A549 (cell line): ENCODE measurements around the gene CORO2B. TPM values are rescaled to one million over a fixed set of nuclear protein-coding genes. Genes with fewer than 3 reads are reported as not detected.

ENCODE experiments used
- ATAC-seq, 2 experiments: fragments of 200-7000 bp in 1 of 2; fragments of >200 bp in 1 of 2; cut with Nextera tagmentation in 1 of 2; cut with Tn5 transposase in 1 of 2; 3 replicates each; pipeline versions ENCODE4 v1.8.0 to v1.9.1; 2018 to 2020; ENCODE audit warnings: mild to moderate bottlenecking in 1 of 2, moderate library complexity in 1 of 2
- CTCF ChIA-PET: fragments of 300-600 bp; sonication (Branson Sonifier 250); formaldehyde crosslinking; extraction: SDS; loops from one replicate; lab custom pipeline; 2021; ENCODE audit warnings: antibody characterized with exemption, inconsistent platforms; lab: Yijun Ruan, JAX
- POLR2A ChIA-PET: fragments of 350-600 bp; formaldehyde crosslinking; extraction: SDS; loops from one replicate; lab custom pipeline; 2021; ENCODE audit warnings: antibody characterized with exemption, inconsistent platforms; lab: Yijun Ruan, JAX
- DNase-seq, 2 experiments: peaks; one replicate each; pipeline versions ENCODE4 v3.0.0 to v3.0.0-alpha.2; 2011 to 2016; ENCODE audit warnings: low read depth in 1 of 2, low spot score in 1 of 2
- FAIRE-seq: peaks from 2 replicates; lab custom pipeline; 2011; peaks lifted over from hg19 to GRCh38; lab: Jason Lieb, UNC
- H3K27ac ChIP-seq, 2 experiments: fragments of >200 bp; sonication (Bioruptor Twin); formaldehyde crosslinking; 3 replicates each; pipeline ENCODE4 v1.5.1; 2016 to 2017
- H3K4me1 ChIP-seq: fragments of >200 bp; sonication (Bioruptor Twin); formaldehyde crosslinking; 3 replicates; pipeline ENCODE4 v1.6.1; 2016
- H3K4me2 ChIP-seq: fragments of >200 bp; sonication (Bioruptor Twin); formaldehyde crosslinking; 3 replicates; pipeline ENCODE4 v1.6.1; 2016
- H3K4me3 ChIP-seq: fragments of >200 bp; sonication (Bioruptor Twin); formaldehyde crosslinking; 3 replicates; pipeline ENCODE4 v1.5.1; 2016
- H3K9me3 ChIP-seq: fragments of >200 bp; sonication (Bioruptor Twin); formaldehyde crosslinking; 3 replicates; pipeline ENCODE4 v1.6.1; 2016
- EHMT2 ChIP-seq: fragments of 200-600 bp; sonication (generic); IDR thresholded peaks from 2 replicates; pipeline ENCODE4 v1.6.1; 2016; ENCODE audit warnings: antibody characterized with exemption, low read depth, mild to moderate bottlenecking, moderate library complexity
- EP300 ChIP-seq, 2 experiments: fragments of >200 bp; sonication (Bioruptor Twin); formaldehyde crosslinking; IDR thresholded peaks; 2 replicates in 1 of 2; 3 replicates in 1 of 2; pipeline ENCODE4 v1.6.1; 2016 to 2017
- ESRRA ChIP-seq: fragments of 150-350 bp; IDR thresholded peaks from 2 replicates; pipeline ENCODE4 v1.6.1; 2014; ENCODE audit warnings: mild to moderate bottlenecking, low read length, borderline replicate concordance
- FOSB ChIP-seq: fragments of 250-450 bp; sonication (Bioruptor Pico); IDR thresholded peaks from 2 replicates; pipeline ENCODE4 v1.5.0; 2020; ENCODE audit warnings: mild to moderate bottlenecking, moderate library complexity
- GATA3 ChIP-seq: IDR thresholded peaks from 2 replicates; pipeline ENCODE4 v1.6.1; 2012; ENCODE audit warnings: borderline replicate concordance
- HES2 ChIP-seq: fragments of >200 bp; sonication (Bioruptor Twin); formaldehyde crosslinking; IDR thresholded peaks from 2 replicates; pipeline ENCODE4 v1.6.1; 2016
- HOXB5 ChIP-seq: fragments of 250-450 bp; sonication (Bioruptor Pico); IDR thresholded peaks from 2 replicates; pipeline ENCODE4 v1.5.0; 2020; ENCODE audit warnings: mild to moderate bottlenecking, moderate library complexity
- JUN ChIP-seq, 2 experiments: fragments of >200 bp; sonication (Bioruptor Twin); formaldehyde crosslinking; IDR thresholded peaks; 2 replicates in 1 of 2; 3 replicates in 1 of 2; pipeline ENCODE4 v1.6.1; 2016 to 2017
- KDM5A ChIP-seq: fragments of 200-600 bp; sonication (generic); IDR thresholded peaks from 2 replicates; pipeline ENCODE4 v1.6.1; 2016; ENCODE audit warnings: antibody characterized with exemption, mild to moderate bottlenecking
- MAZ ChIP-seq: fragments of 150-350 bp; IDR thresholded peaks from 2 replicates; pipeline ENCODE4 v1.6.1; 2014; ENCODE audit warnings: antibody characterized with exemption, low read depth, low read length, borderline replicate concordance
- NFE2L2 ChIP-seq: fragments of 150-350 bp; conservative IDR thresholded peaks from 2 replicates; pipeline ENCODE4 v1.6.1; 2014; ENCODE audit warnings: low read length
- NR3C1 ChIP-seq: fragments of >200 bp; sonication (Bioruptor Twin); formaldehyde crosslinking; IDR thresholded peaks from 3 replicates; pipeline ENCODE4 v1.6.1; 2017
- PHF8 ChIP-seq: fragments of 200-600 bp; sonication (generic); IDR thresholded peaks from 2 replicates; pipeline ENCODE4 v1.6.1; 2016; ENCODE audit warnings: low read depth, mild to moderate bottlenecking, antibody characterized with exemption, moderate library complexity, borderline replicate concordance
- POLR2A ChIP-seq: IDR thresholded peaks from 2 replicates; pipeline ENCODE4 v1.6.1; 2012; ENCODE audit warnings: mild to moderate bottlenecking, low read length
- RAD21 ChIP-seq, 2 experiments: fragments of >200 bp in 1 of 2; sonication (Bioruptor Twin) in 1 of 2; formaldehyde crosslinking in 1 of 2; IDR thresholded peaks in 1 of 2; conservative IDR thresholded peaks in 1 of 2; 2 replicates in 1 of 2; 3 replicates in 1 of 2; pipeline ENCODE4 v1.6.1; 2012 to 2018; ENCODE audit warnings: inconsistent platforms in 1 of 2
- RCOR1 ChIP-seq: fragments of 150-350 bp; IDR thresholded peaks from 2 replicates; pipeline ENCODE4 v1.6.1; 2014; ENCODE audit warnings: antibody characterized with exemption, low read length, low read depth
- RFX5 ChIP-seq: fragments of 450-650 bp; IDR thresholded peaks from 2 replicates; pipeline ENCODE4 v1.7.1; 2014; ENCODE audit warnings: antibody characterized with exemption, mild to moderate bottlenecking, moderate library complexity
- SMC3 ChIP-seq: fragments of >200 bp; sonication (Bioruptor Twin); formaldehyde crosslinking; IDR thresholded peaks from 3 replicates; pipeline ENCODE4 v1.6.1; 2018; ENCODE audit warnings: inconsistent platforms
- TP53 ChIP-seq: fragments of 250-450 bp; sonication (Bioruptor Pico); IDR thresholded peaks from 2 replicates; pipeline ENCODE4 v1.5.0; 2021; ENCODE audit warnings: mild to moderate bottlenecking, moderate library complexity
- ZC3H11A ChIP-seq: fragments of 450-650 bp; IDR thresholded peaks from 2 replicates; pipeline ENCODE4 v1.6.1; 2014; ENCODE audit warnings: antibody characterized with exemption, mild to moderate bottlenecking
- ZSCAN20 ChIP-seq: fragments of 250-450 bp; sonication (Bioruptor Pico); IDR thresholded peaks from 2 replicates; pipeline ENCODE4 v1.8.0; 2022; ENCODE audit warnings: mild to moderate bottlenecking, moderate library complexity
- WGBS: methylation state at CpG from one replicate; pipeline ENCODE4 v1.1.6; 2017; ENCODE audit errors: missing lambda C conversion rate; 5-methylcytosine and 5-hydroxymethylcytosine counted together
- polyA plus RNA-seq, 4 experiments: library from polyadenylated mRNA; depleted of rRNA in 3 of 4; stranded (reverse); fragments of >200 nt; fragmentation: RNase III in 1 of 4; extraction: RNeasy Plus Mini Kit Qiagen cat#74134 plus additional on column Dnase treatment in 1 of 4; gene quantifications; 2 replicates in 3 of 4; 3 replicates in 1 of 4; pipeline ENCODE4 v1.2.3, GENCODE V29; 2011 to 2017
- TF ChIP-seq, protein P1 (sequence below): fragments of >200 bp; sonication (Bioruptor Twin); formaldehyde crosslinking; IDR thresholded peaks from 3 replicates; pipeline ENCODE4 v1.5.1; 2016
- TF ChIP-seq, protein P2 (sequence below): fragments of 200-600 bp; sonication (generic); IDR thresholded peaks from 2 replicates; pipeline ENCODE4 v1.6.1; 2016; ENCODE audit warnings: antibody characterized with exemption, mild to moderate bottlenecking, moderate library complexity
- TF ChIP-seq, protein P3 (sequence below): IDR thresholded peaks from 2 replicates; pipeline ENCODE4 v1.6.1; 2012

CORO2B gene
- polyA plus RNA-seq, 2 of the 4 experiments (the other 2 are of a cell fraction), result 2.0 to 2.3 TPM

DNA sequence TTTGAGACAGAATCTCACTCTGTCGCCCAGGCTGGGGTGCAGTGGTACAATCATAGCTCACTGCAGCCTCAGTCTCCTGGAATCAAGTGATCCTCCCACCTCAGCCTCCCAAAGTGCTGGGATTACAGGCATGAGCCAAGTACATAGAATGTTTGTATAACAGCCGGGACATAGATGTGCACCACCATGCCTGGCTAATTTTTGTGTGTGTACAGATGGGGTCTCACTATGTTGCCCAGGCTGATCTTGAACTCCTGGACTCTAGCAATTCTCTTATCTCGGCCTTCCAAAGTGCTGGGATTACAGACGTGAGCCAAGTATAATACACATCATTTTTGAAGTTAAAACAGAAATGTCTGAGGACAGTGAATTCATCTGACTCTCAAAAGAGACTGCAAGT, 93.5 kb downstream of the CORO2B start:
- ChIA-PET POLR2A (no interaction called here), CTCF (interaction anchor here (0.6 to 22.7 kb wide), 18 partner anchors 12 to 420 kb away, joined by 3 to 452 read pairs (median 6); partner anchors contain the start of gene CORO2B)
- ATAC-seq (no peak), FAIRE-seq (no peak), DNase-seq (no peak)
- no peak overlapping the region for H3K27ac ChIP-seq
- no peak overlapping the region for H3K4me2 ChIP-seq
- no peaks in the 10 kb centered on the region for H3K4me1 ChIP-seq
- no peak for TF ChIP-seq EHMT2
- H3K4me3 ChIP-seq, result no peak overlapping the region
- 45% methylated on average over 4 of the region's 4 CpGs for WGBS
- H3K9me3 ChIP-seq, result no peaks in the 10 kb centered on the region

GRCh38 chr15:68672781-68673205, 94.0 kb downstream of the CORO2B start:
- TF ChIP-seq RAD21 (conservative IDR thresholded peaks at IDR 0.05 in 1 of 2, IDR thresholded peaks at IDR 0.05 in 1 of 2) (peak; percentile 27 to 53; a peak in 2 of 5 replicates), SMC3 (peak; percentile 34; the same call in 1 of the 3 replicates), HOXB5 (CRISPR knock-in tag) (no peak), PHF8 (no peak), NR3C1 (no peak), RFX5 (no peak)
- TF ChIP-seq, protein P1, sequence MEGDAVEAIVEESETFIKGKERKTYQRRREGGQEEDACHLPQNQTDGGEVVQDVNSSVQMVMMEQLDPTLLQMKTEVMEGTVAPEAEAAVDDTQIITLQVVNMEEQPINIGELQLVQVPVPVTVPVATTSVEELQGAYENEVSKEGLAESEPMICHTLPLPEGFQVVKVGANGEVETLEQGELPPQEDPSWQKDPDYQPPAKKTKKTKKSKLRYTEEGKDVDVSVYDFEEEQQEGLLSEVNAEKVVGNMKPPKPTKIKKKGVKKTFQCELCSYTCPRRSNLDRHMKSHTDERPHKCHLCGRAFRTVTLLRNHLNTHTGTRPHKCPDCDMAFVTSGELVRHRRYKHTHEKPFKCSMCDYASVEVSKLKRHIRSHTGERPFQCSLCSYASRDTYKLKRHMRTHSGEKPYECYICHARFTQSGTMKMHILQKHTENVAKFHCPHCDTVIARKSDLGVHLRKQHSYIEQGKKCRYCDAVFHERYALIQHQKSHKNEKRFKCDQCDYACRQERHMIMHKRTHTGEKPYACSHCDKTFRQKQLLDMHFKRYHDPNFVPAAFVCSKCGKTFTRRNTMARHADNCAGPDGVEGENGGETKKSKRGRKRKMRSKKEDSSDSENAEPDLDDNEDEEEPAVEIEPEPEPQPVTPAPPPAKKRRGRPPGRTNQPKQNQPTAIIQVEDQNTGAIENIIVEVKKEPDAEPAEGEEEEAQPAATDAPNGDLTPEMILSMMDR, result peak; percentile 28; the same call in 2 of the 3 replicates
- Histone ChIP-seq H3K4me1 (no peaks in the 10 kb centered on the region), H3K9me3 (no peaks in the 10 kb centered on the region), H3K4me2 (no peak overlapping the region), H3K4me3 (no peak overlapping the region), H3K27ac (no peak overlapping the region)
- POLR2A ChIA-PET, result no interaction called here
- 53% methylated on average over 4 of the region's 4 CpGs for WGBS
- DNase-seq (peak in 1 of 2 experiments; percentile 29), ATAC-seq (peak; percentile 45 to 60; a peak in 3 of 6 replicates), FAIRE-seq (no peak)
- CTCF ChIA-PET, result interaction anchor here (0.6 to 22.7 kb wide), 22 partner anchors 11 to 421 kb away, joined by 3 to 452 read pairs (median 5); partner anchors contain the start of gene CORO2B

DNA sequence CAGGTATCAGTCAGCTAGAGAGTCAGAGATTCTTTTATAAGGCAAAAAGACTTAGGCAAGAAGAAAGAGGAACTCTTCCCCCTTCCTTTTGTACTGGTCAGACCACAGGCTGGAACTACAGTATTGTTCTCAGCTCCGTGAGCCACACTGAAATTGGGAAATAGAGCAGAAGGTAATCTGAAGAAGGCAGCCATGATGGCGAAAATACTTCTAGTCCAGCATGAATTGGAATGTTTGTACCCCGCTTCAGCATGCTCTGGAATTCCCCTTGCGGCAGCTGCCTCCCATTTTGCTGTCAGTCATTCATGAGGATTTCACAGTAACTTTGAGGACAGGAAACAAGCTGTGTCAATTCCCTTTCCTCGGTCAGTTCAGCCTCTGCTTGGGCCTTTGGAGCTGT, 96.2 kb downstream of the CORO2B start:
- Histone ChIP-seq H3K4me3 (no peak overlapping the region), H3K27ac (no peak overlapping the region), H3K9me3 (no peaks in the 10 kb centered on the region), H3K4me1 (no peaks in the 10 kb centered on the region), H3K4me2 (no peak overlapping the region)
- whole genome bisulfite sequencing, result 56% methylated on average over 5 of the region's 5 CpGs
- no peak for ATAC-seq
- TF ChIP-seq FOSB (CRISPR knock-in tag), result no peak
- TF ChIP-seq GATA3, result no peak
- TF ChIP-seq TP53 (CRISPR knock-in tag), result no peak
- no peak for TF ChIP-seq ESRRA
- TF ChIP-seq HES2, result no peak
- no peak for TF ChIP-seq EP300 (IDR thresholded peaks at IDR 0.05)
- TF ChIP-seq, protein P1, result no peak
- TF ChIP-seq ZC3H11A, result no peak
- TF ChIP-seq, protein P2, sequence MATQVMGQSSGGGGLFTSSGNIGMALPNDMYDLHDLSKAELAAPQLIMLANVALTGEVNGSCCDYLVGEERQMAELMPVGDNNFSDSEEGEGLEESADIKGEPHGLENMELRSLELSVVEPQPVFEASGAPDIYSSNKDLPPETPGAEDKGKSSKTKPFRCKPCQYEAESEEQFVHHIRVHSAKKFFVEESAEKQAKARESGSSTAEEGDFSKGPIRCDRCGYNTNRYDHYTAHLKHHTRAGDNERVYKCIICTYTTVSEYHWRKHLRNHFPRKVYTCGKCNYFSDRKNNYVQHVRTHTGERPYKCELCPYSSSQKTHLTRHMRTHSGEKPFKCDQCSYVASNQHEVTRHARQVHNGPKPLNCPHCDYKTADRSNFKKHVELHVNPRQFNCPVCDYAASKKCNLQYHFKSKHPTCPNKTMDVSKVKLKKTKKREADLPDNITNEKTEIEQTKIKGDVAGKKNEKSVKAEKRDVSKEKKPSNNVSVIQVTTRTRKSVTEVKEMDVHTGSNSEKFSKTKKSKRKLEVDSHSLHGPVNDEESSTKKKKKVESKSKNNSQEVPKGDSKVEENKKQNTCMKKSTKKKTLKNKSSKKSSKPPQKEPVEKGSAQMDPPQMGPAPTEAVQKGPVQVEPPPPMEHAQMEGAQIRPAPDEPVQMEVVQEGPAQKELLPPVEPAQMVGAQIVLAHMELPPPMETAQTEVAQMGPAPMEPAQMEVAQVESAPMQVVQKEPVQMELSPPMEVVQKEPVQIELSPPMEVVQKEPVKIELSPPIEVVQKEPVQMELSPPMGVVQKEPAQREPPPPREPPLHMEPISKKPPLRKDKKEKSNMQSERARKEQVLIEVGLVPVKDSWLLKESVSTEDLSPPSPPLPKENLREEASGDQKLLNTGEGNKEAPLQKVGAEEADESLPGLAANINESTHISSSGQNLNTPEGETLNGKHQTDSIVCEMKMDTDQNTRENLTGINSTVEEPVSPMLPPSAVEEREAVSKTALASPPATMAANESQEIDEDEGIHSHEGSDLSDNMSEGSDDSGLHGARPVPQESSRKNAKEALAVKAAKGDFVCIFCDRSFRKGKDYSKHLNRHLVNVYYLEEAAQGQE, result no peak
- TF ChIP-seq JUN (IDR thresholded peaks at IDR 0.05), result no peak
- TF ChIP-seq POLR2A, result no peak
- TF ChIP-seq, protein P3, sequence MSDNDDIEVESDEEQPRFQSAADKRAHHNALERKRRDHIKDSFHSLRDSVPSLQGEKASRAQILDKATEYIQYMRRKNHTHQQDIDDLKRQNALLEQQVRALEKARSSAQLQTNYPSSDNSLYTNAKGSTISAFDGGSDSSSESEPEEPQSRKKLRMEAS, result no peak
- no peak for TF ChIP-seq RCOR1
- TF ChIP-seq SMC3, result no peak
- no peak for TF ChIP-seq KDM5A
- TF ChIP-seq NFE2L2, result no peak
- no peak for TF ChIP-seq MAZ
- TF ChIP-seq ZSCAN20 (CRISPR knock-in tag), result no peak
- TF ChIP-seq, all 56 proteins: peak for 0
- ChIA-PET CTCF (interaction anchor here (0.9 to 22.7 kb wide), 35 partner anchors 8 to 426 kb away, joined by 3 to 452 read pairs (median 13); partner anchors contain the start of gene CORO2B), POLR2A (no interaction called here)
- FAIRE-seq (no peak), DNase-seq (no peak)
